IPS-NIHi11 (cell line): ENCODE measurements around the gene ZBTB20.

Experiments used
- DNase-seq: peaks from one replicate; pipeline ENCODE4 v3.0.0; 2012; ENCODE audit warnings: mixed read lengths, low spot score

The ZBTB20 gene

DNA sequence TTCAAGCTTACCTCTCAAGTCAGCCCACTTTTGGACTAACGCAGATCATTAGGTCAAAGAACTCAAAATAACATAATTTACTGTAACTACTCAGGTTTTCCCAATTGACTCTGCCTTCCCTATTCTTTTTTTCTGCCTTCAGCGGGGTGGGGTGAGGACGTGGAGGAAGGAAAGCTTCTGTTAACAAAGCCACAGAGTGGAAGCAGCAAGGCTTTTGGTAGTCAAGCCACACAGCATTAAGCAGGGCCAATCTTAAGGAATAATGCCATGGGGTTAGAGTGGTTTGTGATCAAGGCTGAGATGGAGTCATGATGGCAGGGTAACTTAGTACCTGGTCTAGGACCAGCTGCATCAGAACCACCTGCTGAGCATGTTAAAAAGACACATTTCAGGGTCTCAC lies 575.7 kb downstream of the ZBTB20 start:
- no peak for DNase-seq

DNA sequence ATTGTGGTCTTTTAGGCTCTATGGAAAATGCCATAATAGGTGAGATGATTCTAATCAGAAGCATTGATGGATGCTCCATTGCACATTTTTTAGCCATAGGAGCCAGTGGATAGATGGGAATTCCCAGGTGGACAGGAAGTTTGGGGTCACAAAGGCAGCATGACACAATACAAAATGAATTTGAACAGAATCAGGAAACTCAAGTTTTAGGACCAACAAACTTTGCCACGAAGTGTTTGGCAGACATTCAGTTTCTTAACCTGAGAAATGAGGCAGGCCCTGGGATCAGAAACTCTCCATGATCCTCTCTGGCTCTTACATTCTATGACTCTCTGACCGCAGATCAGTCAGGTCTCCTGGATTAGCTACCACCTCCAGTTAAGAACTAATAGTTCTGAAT lies 577.9 kb downstream of the ZBTB20 start:
- no peak for DNase-seq

- DNase-seq: no peak
Observed at GRCh38 chr3:114567771-114568170, 579.3 kb downstream of the ZBTB20 start.

- DNase-seq: no peak
Observed at GRCh38 chr3:114566767-114567166, 580.3 kb downstream of the ZBTB20 start.

GRCh38 chr3:114566162-114566755 lies 580.8 kb downstream of the ZBTB20 start:
- DNase-seq: no peak

DNA sequence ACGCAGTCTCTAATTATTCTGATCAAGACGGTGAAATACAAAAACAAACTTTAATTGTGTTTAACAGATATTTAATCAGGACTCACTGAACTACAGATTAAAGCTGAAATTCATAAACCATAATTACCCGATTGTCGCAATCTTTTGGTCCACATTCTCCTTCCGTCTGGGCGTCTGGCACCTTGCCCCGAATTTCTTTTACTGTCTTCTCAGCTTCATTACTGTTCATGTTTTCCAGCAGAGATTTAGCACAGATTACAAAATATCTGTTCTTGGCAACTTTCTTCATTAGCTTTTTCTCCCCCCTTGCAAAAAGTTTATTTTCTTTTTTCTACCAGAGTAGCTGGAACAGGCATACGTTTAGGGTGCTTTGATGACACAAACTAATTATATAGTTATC lies 581.9 kb downstream of the ZBTB20 start:
- no peak for DNase-seq

DNA sequence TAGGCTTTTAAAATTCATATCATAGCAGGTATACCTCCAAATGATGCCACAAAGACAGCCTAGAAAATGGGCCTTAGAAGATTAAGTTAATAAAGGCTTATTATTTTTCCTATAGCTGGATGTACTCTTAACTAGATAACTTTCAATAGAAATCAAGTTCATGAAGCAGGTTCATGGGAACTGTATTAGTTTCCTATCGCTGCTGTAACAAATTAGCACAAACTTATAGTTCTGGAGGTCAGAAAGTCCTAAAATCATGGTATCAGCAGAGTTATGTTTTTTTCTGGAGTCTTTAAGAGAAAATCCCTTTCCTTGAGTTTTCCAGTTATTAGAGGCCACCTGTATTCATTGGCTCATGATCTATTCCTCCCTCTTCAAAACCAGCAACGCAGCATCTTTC lies 583.4 kb downstream of the ZBTB20 start:
- DNase-seq: no peak

DNA sequence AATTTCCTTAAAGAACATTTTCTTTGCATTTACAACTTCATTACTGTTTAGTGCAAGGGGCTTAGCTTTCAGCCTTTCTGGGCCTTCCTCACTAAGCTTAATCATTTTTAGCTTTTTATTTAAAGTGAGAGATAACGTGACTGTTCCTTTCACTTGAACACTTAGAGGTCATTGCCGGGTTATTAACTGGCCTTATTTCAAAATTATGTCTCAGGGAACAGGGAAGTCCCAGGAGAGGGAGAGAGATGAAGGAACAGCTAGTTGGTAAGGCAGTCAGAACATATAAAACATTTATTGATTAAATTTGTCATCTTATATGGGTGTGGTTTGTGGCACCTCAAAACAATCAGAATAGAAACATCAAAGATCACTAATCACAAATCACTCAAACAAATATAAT lies 584.5 kb downstream of the ZBTB20 start:
- no peak for DNase-seq

DNA sequence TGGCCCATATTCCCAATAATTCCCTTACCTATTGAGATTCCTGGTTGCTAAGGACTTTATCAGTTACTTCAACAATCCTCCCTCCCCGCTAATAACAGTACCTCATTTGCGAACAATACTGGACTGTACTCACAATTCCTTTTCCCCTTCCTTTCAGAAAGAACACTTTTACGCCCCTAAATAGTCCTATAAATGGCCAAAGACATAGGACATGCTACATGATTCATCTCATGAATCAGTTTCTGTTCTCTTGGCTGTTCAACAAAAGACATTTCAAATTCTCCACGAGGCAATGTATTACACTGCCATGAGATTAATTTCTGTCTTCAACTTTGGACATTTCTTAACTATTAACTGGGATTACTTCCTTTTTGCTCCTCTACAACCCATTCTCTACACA lies 588.8 kb downstream of the ZBTB20 start:
- no peak for DNase-seq

DNA sequence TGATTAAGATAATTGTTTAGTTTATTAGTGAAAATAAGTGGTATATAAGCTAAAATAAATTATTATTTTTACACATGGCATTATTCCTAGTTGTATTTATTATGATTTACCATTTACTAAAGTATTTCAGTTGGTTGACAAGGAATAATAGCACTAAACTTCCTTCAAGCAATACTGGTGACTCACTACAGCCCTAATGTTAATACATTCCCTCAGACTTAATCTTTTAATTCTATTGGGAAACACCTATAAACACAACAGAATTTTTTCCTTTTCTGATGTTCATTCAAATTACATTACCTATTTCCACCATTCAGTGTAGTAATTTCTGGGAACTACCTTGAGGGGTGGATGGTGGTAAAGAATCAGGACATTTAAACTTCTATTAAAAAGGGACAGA lies 589.3 kb downstream of the ZBTB20 start:
- DNase-seq: no peak

- DNase-seq: no peak
Observed at GRCh38 chr3:114556657-114557213, 590.4 kb downstream of the ZBTB20 start.

GRCh38 chr3:114554731-114555130 lies 592.4 kb downstream of the ZBTB20 start:
- DNase-seq: no peak

DNA sequence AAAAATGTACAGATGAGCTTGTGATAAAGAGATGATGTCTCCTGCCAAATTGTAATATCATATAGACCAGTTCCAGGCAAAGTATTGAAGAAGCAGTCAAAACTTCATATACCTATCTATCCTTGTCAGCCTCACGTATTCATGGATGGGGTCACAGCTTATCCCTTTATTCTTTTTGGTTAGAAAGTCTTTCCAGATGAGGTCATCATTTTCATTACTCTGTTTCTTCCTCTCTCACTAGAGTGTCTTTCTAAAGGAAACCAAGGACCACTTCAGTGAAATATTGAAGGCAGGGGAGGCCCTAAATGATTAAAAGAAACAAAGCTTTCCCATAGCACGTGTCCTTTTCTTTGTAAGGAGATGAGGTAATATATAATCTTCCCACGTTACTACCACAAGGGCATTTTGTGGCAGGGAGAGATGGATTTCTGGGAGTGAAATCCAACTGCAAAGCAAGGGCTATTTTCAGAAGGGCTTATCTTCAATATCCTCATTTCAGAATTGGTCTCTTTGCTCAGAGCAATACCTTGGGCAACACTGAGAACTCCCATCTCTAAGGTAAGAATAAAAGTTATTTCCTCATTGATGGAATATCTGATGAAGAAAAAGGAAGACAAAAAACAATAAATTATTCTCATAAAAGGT lies 593.0 kb downstream of the ZBTB20 start:
- DNase-seq: no peak

DNA sequence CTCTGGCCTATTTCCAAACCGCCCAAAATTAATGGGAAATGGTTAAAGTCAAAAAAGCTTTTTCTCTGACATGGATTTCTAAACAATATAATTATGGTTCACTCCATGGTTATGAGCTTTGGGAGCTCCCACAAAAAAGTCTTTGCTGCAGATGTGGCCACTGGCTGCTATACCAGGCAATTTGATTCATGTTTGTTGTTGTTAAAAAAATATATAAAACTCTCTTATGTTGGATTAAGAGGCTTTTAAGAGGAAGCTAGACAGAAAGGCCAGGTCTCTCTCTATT lies 594.6 kb downstream of the ZBTB20 start:
- no peak for DNase-seq

DNA sequence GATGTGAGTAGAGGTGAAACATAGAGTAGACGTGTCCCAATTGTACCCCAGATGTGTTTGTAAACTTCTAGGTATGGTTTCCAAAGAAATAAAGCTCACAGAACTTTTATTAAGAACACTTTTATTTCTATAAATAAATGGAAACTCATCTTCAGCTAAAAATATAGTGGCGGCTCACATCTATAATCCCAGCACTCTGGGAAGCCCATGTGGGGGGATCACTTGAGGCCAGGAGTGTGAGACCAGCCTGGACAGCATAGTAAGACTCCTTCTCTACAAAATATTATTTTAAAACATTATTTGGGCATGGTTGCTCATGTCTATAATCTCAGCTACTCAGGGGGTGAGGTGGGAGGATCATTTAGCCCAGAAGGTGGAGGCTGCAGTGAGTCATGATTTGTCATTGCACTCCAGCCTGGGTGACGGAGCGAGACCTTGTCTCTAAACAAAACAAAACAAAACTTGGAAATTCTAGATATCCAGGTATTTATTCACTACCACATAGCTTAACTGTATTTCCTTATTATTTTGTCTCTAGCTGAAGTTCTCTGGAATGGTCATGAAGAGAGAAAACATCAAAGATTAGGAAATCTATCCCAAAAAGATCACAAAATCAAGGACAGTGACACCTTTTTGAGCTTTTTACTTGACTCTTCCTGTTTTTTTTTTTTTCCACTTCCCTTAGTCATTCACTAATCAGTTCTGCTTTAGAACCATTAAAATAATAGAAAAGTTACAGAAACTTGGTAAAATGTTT lies 595.1 kb downstream of the ZBTB20 start:
- no peak for DNase-seq

GRCh38 chr3:114550165-114550564 lies 596.9 kb downstream of the ZBTB20 start:
- DNase-seq: no peak

GRCh38 chr3:114545193-114545592 lies 601.9 kb downstream of the ZBTB20 start:
- DNase-seq: no peak

DNA sequence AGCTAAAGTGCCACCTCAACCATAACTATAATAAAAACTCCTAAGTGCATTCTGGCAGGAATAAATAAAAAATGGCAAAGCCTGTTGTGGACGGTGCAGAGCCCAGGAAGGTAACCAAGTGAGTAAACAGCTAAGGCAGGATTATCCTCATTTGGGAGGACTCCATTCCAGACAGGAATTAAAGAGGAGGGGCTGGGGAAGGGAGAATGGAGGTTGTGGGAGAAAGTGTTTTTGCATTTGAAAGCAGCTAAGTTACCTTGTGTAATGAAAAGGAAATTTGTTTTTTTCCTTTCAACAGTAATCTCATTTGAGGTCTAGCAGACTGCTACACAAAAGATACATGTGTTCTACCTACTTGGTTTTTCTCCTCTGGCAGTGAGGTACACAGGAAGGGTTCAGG lies 604.7 kb downstream of the ZBTB20 start:
- peak; percentile 39 for DNase-seq

DNA sequence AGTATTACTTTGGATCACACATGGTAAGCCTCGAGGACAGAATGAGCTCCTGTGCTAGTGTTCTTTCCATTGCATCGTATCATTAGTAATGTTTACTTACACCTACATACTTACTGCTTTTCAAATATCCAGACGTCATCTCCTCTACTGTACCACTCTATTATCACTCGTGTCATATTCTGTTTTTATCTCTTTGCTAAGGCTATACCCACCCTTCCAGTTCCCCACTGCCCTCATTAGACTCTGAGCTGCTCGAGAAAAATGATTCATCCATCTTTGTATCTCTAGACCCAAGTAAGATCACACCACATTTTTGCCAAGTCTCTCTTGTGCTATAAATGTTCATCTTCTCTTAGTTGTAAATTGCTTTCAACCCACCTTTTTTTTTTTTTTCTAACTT lies 607.6 kb downstream of the ZBTB20 start:
- no peak for DNase-seq

GRCh38 chr3:114538211-114538610 lies 608.9 kb downstream of the ZBTB20 start:
- no peak for DNase-seq

DNA sequence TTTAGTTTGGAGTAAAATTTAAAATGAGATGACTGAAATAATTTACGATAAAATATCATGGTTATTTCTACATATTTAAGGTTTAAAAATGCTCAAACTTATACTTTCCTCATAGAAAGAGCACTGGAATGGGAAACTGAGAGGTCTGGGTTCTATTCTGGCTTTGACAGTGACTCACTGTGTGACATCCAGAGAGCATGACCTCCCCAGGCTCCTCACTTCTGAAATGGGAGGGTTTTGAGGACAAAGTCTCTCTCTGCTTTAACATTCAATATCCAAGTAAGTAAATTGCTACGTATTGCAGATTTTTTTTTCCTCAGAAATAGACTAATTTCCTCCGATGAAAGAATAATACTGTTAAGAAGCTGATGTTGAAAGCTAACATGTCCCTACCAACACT lies 618.6 kb downstream of the ZBTB20 start:
- DNase-seq: no peak

- peak; percentile 14 for DNase-seq
Observed at GRCh38 chr3:114527036-114527644, 619.9 kb downstream of the ZBTB20 start.

DNA sequence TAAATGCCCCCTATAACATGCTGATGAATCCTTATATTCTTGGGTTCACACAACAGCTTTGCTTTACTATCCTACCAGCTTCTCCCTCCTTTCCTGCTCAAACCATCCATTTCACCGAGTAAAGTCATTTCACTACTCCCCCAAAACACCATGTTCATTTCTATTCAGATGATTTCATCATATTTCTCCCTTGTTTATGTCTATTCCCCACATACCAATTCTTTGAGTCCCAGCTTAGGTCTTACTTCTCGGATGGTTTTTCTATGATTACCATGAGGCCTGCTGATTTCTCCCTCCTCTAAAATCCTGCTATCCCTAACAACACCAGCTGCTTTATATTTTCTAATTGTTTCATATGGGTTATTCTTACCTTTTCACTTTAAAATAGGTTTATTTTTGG lies 621.8 kb downstream of the ZBTB20 start:
- DNase-seq: no peak
